ENCODE measurements around the gene PPP1R3E. TPM values are rescaled to one million over a fixed set of nuclear protein-coding genes. Genes with fewer than 3 reads are reported as not detected.
"Not testable (repeated sequence)": the region's sequence is repeated elsewhere in the genome, so short reads cannot be mapped to it uniquely, and the experiment has no call there.

PPP1R3E gene
- total and polyA plus RNA-seq, 7 experiments from 2014 or later: 1.6 to 138 (median 47.8) TPM

- intact Hi-C loops (cut with micrococcal nuclease): not testable (repeated sequence)
Observed at GRCh38 chr14:23260849-23261248, 41.8 kb downstream of the PPP1R3E start.

GRCh38 chr14:23259426-23259825 lies 43.2 kb downstream of the PPP1R3E start:
- peaks cover 0 to 3% (median 0%) of the 10 kb centered on the region in 11 donors for H3K9me3 Mint-ChIP-seq
- H3K27ac Mint-ChIP-seq: no peak overlapping the region
- no peak overlapping the region for H3K4me3 Mint-ChIP-seq
- POLR2A ChIA-PET: interaction anchor here (0.6 to 1.1 kb wide), 2 partner anchors 19 to 110 kb away, joined by 4 to 5 read pairs; no protein-coding TSS in a partner anchor
- intact Hi-C loops (cut with micrococcal nuclease): no loop called here
- no peaks in the 10 kb centered on the region for H3K27me3 ChIP-seq (ENCODE audit: control insufficient read depth in 2 of 2, insufficient read depth in 2 of 2, low read length in 2 of 2)
- H3K27me3 Mint-ChIP-seq: peaks cover 20 to 48% (median 44%) of the 10 kb centered on the region in 5 donors
- H3K9me3 ChIP-seq (ENCODE audit: control insufficient read depth in 2 of 3, low read length in 3 of 3): no peaks in the 10 kb centered on the region
- no peak overlapping the region for H3K4me3 ChIP-seq (ENCODE audit: low read length)
- H3K27ac ChIP-seq (ENCODE audit: low read depth, low read length): no peak overlapping the region
- ATAC-seq: no peak
- no peaks in the 10 kb centered on the region for H3K36me3 ChIP-seq (ENCODE audit: control insufficient read depth in 2 of 3, insufficient read depth in 3 of 3, low read length in 3 of 3)
- no peaks in the 10 kb centered on the region for H3K4me1 ChIP-seq (ENCODE audit: control insufficient read depth in 2 of 2, insufficient read depth in 2 of 2, low read length in 2 of 2)
- DNase-seq: no peak
- CTCF ChIA-PET: interaction anchor here (1.6 kb wide), 1 partner anchor 121 kb away, joined by 5 read pairs; no protein-coding TSS in a partner anchor
- no peaks in the 10 kb centered on the region for H3K4me1 Mint-ChIP-seq
- no peaks in the 10 kb centered on the region for H3K36me3 Mint-ChIP-seq

More at GRCh38 chr14:23260849-23261248, 41.8 kb downstream of the PPP1R3E start:
- H3K27me3 Mint-ChIP-seq: peaks cover 20 to 52% (median 48%) of the 10 kb centered on the region in 5 donors
- H3K36me3 ChIP-seq (ENCODE audit: control insufficient read depth in 2 of 3, insufficient read depth in 3 of 3, low read length in 3 of 3); DNase-seq; H3K4me1 ChIP-seq (ENCODE audit: control insufficient read depth in 2 of 2, insufficient read depth in 2 of 2, low read length in 2 of 2); POLR2A ChIA-PET; H3K4me3 Mint-ChIP-seq; H3K4me1 Mint-ChIP-seq; H3K27me3 ChIP-seq (ENCODE audit: control insufficient read depth in 2 of 2, insufficient read depth in 2 of 2, low read length in 2 of 2); H3K9me3 ChIP-seq (ENCODE audit: control insufficient read depth in 2 of 3, low read length in 3 of 3); H3K9me3 Mint-ChIP-seq; H3K4me3 ChIP-seq (ENCODE audit: low read length); H3K27ac ChIP-seq (ENCODE audit: low read depth, low read length); H3K27ac Mint-ChIP-seq; H3K36me3 Mint-ChIP-seq; ATAC-seq: not testable (repeated sequence)
- CTCF ChIA-PET: interaction anchor here (1.6 kb wide), 1 partner anchor 119 kb away, joined by 5 read pairs; no protein-coding TSS in a partner anchor

- DNase-seq (no peak), ATAC-seq (no peak)
- no peaks in the 10 kb centered on the region for H3K4me1 ChIP-seq (ENCODE audit: control insufficient read depth in 2 of 2, insufficient read depth in 2 of 2, low read length in 2 of 2)
- peaks cover 26 to 48% (median 43%) of the 10 kb centered on the region in 5 donors for H3K27me3 Mint-ChIP-seq
- no peak overlapping the region for H3K27ac Mint-ChIP-seq
- no peaks in the 10 kb centered on the region for H3K9me3 ChIP-seq (ENCODE audit: control insufficient read depth in 2 of 3, low read length in 3 of 3)
- no peak overlapping the region for H3K4me3 ChIP-seq (ENCODE audit: low read length)
- ChIA-PET POLR2A (no interaction called here), CTCF (interaction anchor here (1.6 kb wide), 1 partner anchor 122 kb away, joined by 4 read pairs; no protein-coding TSS in a partner anchor)
- no peak overlapping the region for H3K27ac ChIP-seq (ENCODE audit: low read depth, low read length)
- H3K4me1 Mint-ChIP-seq: no peaks in the 10 kb centered on the region
- H3K27me3 ChIP-seq (ENCODE audit: control insufficient read depth in 2 of 2, insufficient read depth in 2 of 2, low read length in 2 of 2): no peaks in the 10 kb centered on the region
- no peak overlapping the region for H3K4me3 Mint-ChIP-seq
- H3K36me3 Mint-ChIP-seq: no peaks in the 10 kb centered on the region
- intact Hi-C loops (cut with micrococcal nuclease): no loop called here
- H3K36me3 ChIP-seq (ENCODE audit: control insufficient read depth in 2 of 3, insufficient read depth in 3 of 3, low read length in 3 of 3): no peaks in the 10 kb centered on the region
- H3K9me3 Mint-ChIP-seq: peaks cover 0 to 3% (median 0%) of the 10 kb centered on the region in 11 donors
Observed at GRCh38 chr14:23258256-23258655, 44.4 kb downstream of the PPP1R3E start.

- no peak for ATAC-seq
- Histone ChIP-seq H3K36me3 (ENCODE audit: control insufficient read depth in 2 of 3, insufficient read depth in 3 of 3, low read length in 3 of 3) (no peaks in the 10 kb centered on the region), H3K4me1 (ENCODE audit: control insufficient read depth in 2 of 2, insufficient read depth in 2 of 2, low read length in 2 of 2) (no peaks in the 10 kb centered on the region), H3K9me3 (ENCODE audit: control insufficient read depth in 2 of 3, low read length in 3 of 3) (no peaks in the 10 kb centered on the region), H3K4me3 (ENCODE audit: low read length) (no peak overlapping the region), H3K27me3 (ENCODE audit: control insufficient read depth in 2 of 2, insufficient read depth in 2 of 2, low read length in 2 of 2) (no peaks in the 10 kb centered on the region), H3K27ac (ENCODE audit: low read depth, low read length) (no peak overlapping the region)
- POLR2A ChIA-PET: no interaction called here
- Mint-ChIP-seq H3K4me3 (no peak overlapping the region), H3K27ac (no peak overlapping the region), H3K4me1 (no peaks in the 10 kb centered on the region), H3K36me3 (no peaks in the 10 kb centered on the region), H3K9me3 (no peaks in the 10 kb centered on the region), H3K27me3 (peaks cover 24 to 29% (median 26%) of the 10 kb centered on the region in 5 donors)
- CTCF ChIA-PET: no interaction called here
- intact Hi-C loops (cut with micrococcal nuclease): no loop called here
- no peak for DNase-seq
Observed at GRCh38 chr14:23252420-23253333, 50.0 kb downstream of the PPP1R3E start.

GRCh38 chr14:23252006-23252405 lies 50.7 kb downstream of the PPP1R3E start:
- CTCF ChIA-PET: no interaction called here
- H3K27me3 Mint-ChIP-seq: peaks cover 19 to 29% (median 24%) of the 10 kb centered on the region in 5 donors

GRCh38 chr14:23249824-23250223 lies 52.8 kb downstream of the PPP1R3E start:
- H3K9me3 Mint-ChIP-seq: no peaks in the 10 kb centered on the region
- ChIA-PET POLR2A (no interaction called here), CTCF (interaction anchor here (0.6 kb wide), 1 partner anchor 1116 kb away, joined by 3 read pairs; no protein-coding TSS in a partner anchor)
- H3K27ac Mint-ChIP-seq: no peak overlapping the region
- H3K36me3 Mint-ChIP-seq: no peaks in the 10 kb centered on the region
- H3K27me3 Mint-ChIP-seq: peaks cover 19 to 29% (median 25%) of the 10 kb centered on the region in 5 donors
- DNase-seq: no peak
- no peak for ATAC-seq
- H3K4me1 Mint-ChIP-seq: no peaks in the 10 kb centered on the region
- Histone ChIP-seq H3K36me3 (ENCODE audit: control insufficient read depth in 2 of 3, insufficient read depth in 3 of 3, low read length in 3 of 3) (no peaks in the 10 kb centered on the region), H3K9me3 (ENCODE audit: control insufficient read depth in 2 of 3, low read length in 3 of 3) (no peaks in the 10 kb centered on the region), H3K27me3 (ENCODE audit: control insufficient read depth in 2 of 2, insufficient read depth in 2 of 2, low read length in 2 of 2) (no peaks in the 10 kb centered on the region), H3K27ac (ENCODE audit: low read depth, low read length) (no peak overlapping the region), H3K4me3 (ENCODE audit: low read length) (no peak overlapping the region), H3K4me1 (ENCODE audit: control insufficient read depth in 2 of 2, insufficient read depth in 2 of 2, low read length in 2 of 2) (no peaks in the 10 kb centered on the region)
- intact Hi-C loops (cut with micrococcal nuclease): no loop called here
- H3K4me3 Mint-ChIP-seq: no peak overlapping the region

More at GRCh38 chr14:23252006-23252405, 50.7 kb downstream of the PPP1R3E start:
- no peaks in the 10 kb centered on the region for H3K36me3 Mint-ChIP-seq
- no peak overlapping the region for H3K4me3 Mint-ChIP-seq
- H3K9me3 Mint-ChIP-seq: no peaks in the 10 kb centered on the region
- ATAC-seq: no peak
- no peaks in the 10 kb centered on the region for H3K4me1 ChIP-seq (ENCODE audit: control insufficient read depth in 2 of 2, insufficient read depth in 2 of 2, low read length in 2 of 2)
- H3K27me3 ChIP-seq (ENCODE audit: control insufficient read depth in 2 of 2, insufficient read depth in 2 of 2, low read length in 2 of 2): no peaks in the 10 kb centered on the region
- H3K36me3 ChIP-seq (ENCODE audit: control insufficient read depth in 2 of 3, insufficient read depth in 3 of 3, low read length in 3 of 3): no peaks in the 10 kb centered on the region
- H3K27ac Mint-ChIP-seq: no peak overlapping the region
- POLR2A ChIA-PET: no interaction called here
- no peaks in the 10 kb centered on the region for H3K9me3 ChIP-seq (ENCODE audit: control insufficient read depth in 2 of 3, low read length in 3 of 3)
- H3K4me1 Mint-ChIP-seq: no peaks in the 10 kb centered on the region
- DNase-seq: no peak
- no peak overlapping the region for H3K4me3 ChIP-seq (ENCODE audit: low read length)
- no peak overlapping the region for H3K27ac ChIP-seq (ENCODE audit: low read depth, low read length)
- intact Hi-C loops (cut with micrococcal nuclease): no loop called here
